Prostate gland (tissue), 2 donors: ENCODE measurements around the gene TARDBP.

Source experiments
- POLR2A ChIP-seq: fragments of 450-650 bp; IDR thresholded peaks from one replicate; pipeline ENCODE4 v1.6.1; 2016; ENCODE audit warnings: antibody characterized with exemption, mild to moderate bottlenecking
- TF ChIP-seq, protein P1 (sequence below), 4 experiments: fragments of 200-600 bp in 2 of 4; fragments of 450-650 bp in 2 of 4; sonication (generic) in 2 of 4; IDR thresholded peaks; 1 replicate in 3 of 4; 2 replicates in 1 of 4; pipeline ENCODE4 v1.5.1; 2016 to 2019; ENCODE audit warnings: antibody characterized with exemption in 4 of 4, mild to moderate bottlenecking in 2 of 4, moderate library complexity in 2 of 4

DNA sequence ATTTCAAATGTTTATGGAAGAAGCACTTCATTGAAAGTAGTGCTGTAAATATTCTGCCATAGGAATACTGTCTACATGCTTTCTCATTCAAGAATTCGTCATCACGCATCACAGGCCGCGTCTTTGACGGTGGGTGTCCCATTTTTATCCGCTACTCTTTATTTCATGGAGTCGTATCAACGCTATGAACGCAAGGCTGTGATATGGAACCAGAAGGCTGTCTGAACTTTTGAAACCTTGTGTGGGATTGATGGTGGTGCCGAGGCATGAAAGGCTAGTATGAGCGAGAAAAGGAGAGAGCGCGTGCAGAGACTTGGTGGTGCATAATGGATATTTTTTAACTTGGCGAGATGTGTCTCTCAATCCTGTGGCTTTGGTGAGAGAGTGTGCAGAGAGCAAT, 10.7 kb downstream of the TARDBP start:
- TF ChIP-seq, protein P1, sequence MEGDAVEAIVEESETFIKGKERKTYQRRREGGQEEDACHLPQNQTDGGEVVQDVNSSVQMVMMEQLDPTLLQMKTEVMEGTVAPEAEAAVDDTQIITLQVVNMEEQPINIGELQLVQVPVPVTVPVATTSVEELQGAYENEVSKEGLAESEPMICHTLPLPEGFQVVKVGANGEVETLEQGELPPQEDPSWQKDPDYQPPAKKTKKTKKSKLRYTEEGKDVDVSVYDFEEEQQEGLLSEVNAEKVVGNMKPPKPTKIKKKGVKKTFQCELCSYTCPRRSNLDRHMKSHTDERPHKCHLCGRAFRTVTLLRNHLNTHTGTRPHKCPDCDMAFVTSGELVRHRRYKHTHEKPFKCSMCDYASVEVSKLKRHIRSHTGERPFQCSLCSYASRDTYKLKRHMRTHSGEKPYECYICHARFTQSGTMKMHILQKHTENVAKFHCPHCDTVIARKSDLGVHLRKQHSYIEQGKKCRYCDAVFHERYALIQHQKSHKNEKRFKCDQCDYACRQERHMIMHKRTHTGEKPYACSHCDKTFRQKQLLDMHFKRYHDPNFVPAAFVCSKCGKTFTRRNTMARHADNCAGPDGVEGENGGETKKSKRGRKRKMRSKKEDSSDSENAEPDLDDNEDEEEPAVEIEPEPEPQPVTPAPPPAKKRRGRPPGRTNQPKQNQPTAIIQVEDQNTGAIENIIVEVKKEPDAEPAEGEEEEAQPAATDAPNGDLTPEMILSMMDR (IDR thresholded peaks at IDR 0.05), result no peak
- TF ChIP-seq POLR2A, result no peak
